OCI-LY7 (cell line): ENCODE results near the gene OSBP2.

Experiments used
- EZH2phosphoT487 ChIP-seq: fragments of 200-600 bp; sonication (generic); IDR thresholded peaks from 2 replicates; pipeline ENCODE4 v1.6.1; 2018; ENCODE audit warnings: low read depth, borderline replicate concordance, mild to moderate bottlenecking, mixed run types, antibody characterized with exemption, low read length, moderate library complexity, mixed read lengths
- TF ChIP-seq, protein P1 (sequence below): fragments of 200-600 bp; sonication (generic); conservative IDR thresholded peaks from 2 replicates; pipeline ENCODE4 v1.5.1; 2014; ENCODE audit warnings: mild to moderate bottlenecking, antibody characterized with exemption, low read length, moderate library complexity, mixed read lengths

DNA sequence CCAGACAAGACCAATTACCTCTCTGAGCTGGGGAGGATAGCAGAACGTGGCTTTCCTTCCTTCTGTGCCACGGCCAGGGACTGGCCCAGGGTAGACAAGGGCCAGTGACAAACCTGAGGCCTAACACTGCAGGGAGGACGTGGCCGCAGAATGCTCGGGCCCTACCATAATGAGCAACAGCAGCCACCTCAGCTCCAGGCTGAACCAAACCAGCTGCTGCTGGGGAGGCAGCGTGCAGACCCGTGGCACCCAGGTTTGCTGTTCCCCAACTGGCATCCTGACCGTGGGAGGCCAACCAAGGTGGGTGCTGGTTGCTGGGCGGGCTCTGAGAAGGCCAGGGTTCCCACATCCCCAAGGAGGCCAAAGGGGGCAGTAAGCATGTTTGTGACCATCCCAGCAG is 190.9 kb downstream of the OSBP2 start:
- TF ChIP-seq, protein P1, sequence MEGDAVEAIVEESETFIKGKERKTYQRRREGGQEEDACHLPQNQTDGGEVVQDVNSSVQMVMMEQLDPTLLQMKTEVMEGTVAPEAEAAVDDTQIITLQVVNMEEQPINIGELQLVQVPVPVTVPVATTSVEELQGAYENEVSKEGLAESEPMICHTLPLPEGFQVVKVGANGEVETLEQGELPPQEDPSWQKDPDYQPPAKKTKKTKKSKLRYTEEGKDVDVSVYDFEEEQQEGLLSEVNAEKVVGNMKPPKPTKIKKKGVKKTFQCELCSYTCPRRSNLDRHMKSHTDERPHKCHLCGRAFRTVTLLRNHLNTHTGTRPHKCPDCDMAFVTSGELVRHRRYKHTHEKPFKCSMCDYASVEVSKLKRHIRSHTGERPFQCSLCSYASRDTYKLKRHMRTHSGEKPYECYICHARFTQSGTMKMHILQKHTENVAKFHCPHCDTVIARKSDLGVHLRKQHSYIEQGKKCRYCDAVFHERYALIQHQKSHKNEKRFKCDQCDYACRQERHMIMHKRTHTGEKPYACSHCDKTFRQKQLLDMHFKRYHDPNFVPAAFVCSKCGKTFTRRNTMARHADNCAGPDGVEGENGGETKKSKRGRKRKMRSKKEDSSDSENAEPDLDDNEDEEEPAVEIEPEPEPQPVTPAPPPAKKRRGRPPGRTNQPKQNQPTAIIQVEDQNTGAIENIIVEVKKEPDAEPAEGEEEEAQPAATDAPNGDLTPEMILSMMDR = no peak
- no peak for TF ChIP-seq EZH2phosphoT487
